Fibroblast of skin of scalp (primary cell): ENCODE data around the gene LPAR5.

Source experiments
- DNase-seq: peaks from one replicate; pipeline ENCODE4 v3.0.0-alpha.2; 2013

Gene LPAR5

GRCh38 chr12:6638305-6638704 is 2.5 kb upstream of the LPAR5 start:
- no peak for DNase-seq

- DNase-seq, result peak; percentile 67
These were observed 344 bp downstream of the LPAR5 start for GRCh38 chr12:6635375-6635855.

- peak; percentile 53 for DNase-seq
These were observed 3.5 kb downstream of the LPAR5 start for GRCh38 chr12:6632026-6632983.

- no peak for DNase-seq
These were observed 4.2 kb downstream of the LPAR5 start for GRCh38 chr12:6631549-6631961.

- DNase-seq, result no peak
These were observed 5.0 kb downstream of the LPAR5 start for GRCh38 chr12:6630736-6631135.

- DNase-seq, result no peak
These were observed 8.1 kb downstream of the LPAR5 start for GRCh38 chr12:6627616-6628015.

- DNase-seq, result no peak
These were observed 9.0 kb downstream of the LPAR5 start for GRCh38 chr12:6626654-6627283.

GRCh38 chr12:6620885-6621274 is 14.9 kb downstream of the LPAR5 start:
- no peak for DNase-seq

- DNase-seq, result peak; percentile 75
These were observed 15.4 kb downstream of the LPAR5 start for GRCh38 chr12:6620137-6620884.

GRCh38 chr12:6618483-6619225 is 17.1 kb downstream of the LPAR5 start:
- DNase-seq, result no peak

- no peak for DNase-seq
These were observed 20.0 kb downstream of the LPAR5 start for GRCh38 chr12:6615802-6616201.

- DNase-seq, result no peak
These were observed 21.1 kb downstream of the LPAR5 start for GRCh38 chr12:6614513-6615172.

GRCh38 chr12:6613776-6614512 is 21.8 kb downstream of the LPAR5 start:
- DNase-seq, result peak; percentile 96

GRCh38 chr12:6613015-6613775 is 22.6 kb downstream of the LPAR5 start:
- peak; percentile 76 for DNase-seq

GRCh38 chr12:6612652-6613014 is 23.1 kb downstream of the LPAR5 start:
- DNase-seq, result no peak

- DNase-seq, result no peak
These were observed 23.5 kb downstream of the LPAR5 start for GRCh38 chr12:6612247-6612646.

GRCh38 chr12:6608592-6609281 is 27.0 kb downstream of the LPAR5 start:
- DNase-seq, result no peak

- DNase-seq, result peak; percentile 56
These were observed 27.8 kb downstream of the LPAR5 start for GRCh38 chr12:6607751-6608591.
